NCI-H2196 (cell line): ENCODE data around the gene POMT1.
"Not testable (repeated sequence)": the region's sequence is repeated elsewhere in the genome, so short reads cannot be mapped to it uniquely, and the experiment has no call there.

Experiments
- DNase-seq: peaks from one replicate; lab custom pipeline; 2025; ENCODE audit not compliant: unreplicated experiment; lab: John Stamatoyannopoulos, UW

Gene POMT1

DNA sequence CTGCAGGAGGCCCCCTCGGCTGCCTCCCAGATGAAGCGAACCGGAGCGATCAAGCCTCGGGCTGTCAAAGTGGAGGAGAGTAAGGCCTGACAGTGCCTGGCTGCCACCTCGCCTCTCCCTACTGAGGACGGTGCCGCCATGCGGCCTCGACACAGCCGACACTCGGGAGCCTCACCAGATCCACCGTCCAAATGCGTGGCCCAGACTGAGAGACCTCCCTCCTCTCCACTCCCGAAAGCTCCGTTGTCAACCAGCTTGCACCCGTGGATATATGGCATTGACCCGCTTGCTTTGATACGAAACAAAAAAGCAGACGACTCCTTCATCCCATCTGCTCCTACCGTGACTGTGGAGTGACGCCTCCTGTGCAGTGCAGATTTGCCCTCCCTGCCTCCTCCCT lies 6.9 kb upstream of the POMT1 start:
- no peak for DNase-seq

- DNase-seq: no peak
Measured at GRCh38 chr9:131496844-131497405, 5.8 kb upstream of the POMT1 start.

- no peak for DNase-seq
Measured at GRCh38 chr9:131499254-131499767, 3.4 kb upstream of the POMT1 start.

- DNase-seq: no peak
Measured at GRCh38 chr9:131500377-131500776, 2.3 kb upstream of the POMT1 start.

GRCh38 chr9:131500939-131501541 lies 1.7 kb upstream of the POMT1 start:
- no peak for DNase-seq

DNA sequence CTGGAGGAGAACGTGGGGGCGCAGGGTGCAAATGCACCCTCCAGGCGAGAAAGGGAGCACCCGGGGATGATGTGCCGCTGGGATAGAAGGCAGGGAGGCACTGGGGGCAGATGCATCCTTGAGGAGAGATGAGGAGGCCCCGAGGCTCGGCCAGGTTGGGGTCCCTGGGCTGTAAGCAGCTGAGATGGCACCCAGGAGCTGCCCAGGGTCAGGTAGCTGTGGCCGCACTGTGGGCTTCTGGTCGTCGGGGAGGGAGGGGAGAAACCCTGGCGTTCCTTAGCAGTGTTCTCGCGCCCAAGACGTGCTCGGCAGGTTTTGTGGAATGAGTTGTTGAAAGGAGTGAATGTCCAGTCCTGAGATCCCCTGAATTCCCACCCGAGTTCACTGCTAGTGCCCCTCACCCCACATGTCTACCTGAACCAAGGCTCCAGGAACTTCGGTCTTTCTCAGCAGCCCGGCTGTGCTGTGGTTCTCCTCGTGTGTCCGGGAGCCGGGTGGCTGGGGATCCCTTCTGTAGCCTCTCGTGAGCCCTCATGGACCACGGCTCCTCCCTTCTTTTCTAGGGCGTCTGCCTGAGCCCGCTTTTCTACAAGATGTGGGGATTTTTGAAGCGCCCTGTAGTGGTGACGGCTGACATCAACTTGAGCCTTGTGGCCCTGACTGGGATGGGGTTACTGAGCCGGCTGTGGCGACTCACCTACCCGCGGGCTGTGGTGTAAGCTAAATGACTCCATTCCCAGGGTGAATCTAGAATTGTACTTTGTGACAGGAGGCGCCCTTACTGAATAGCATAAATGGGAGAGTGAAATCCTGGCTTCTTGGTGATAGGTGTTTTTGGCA lies 1.1 kb downstream of the POMT1 start:
- DNase-seq: no peak

GRCh38 chr9:131505012-131505411 lies 2.3 kb downstream of the POMT1 start:
- DNase-seq: no peak

DNA sequence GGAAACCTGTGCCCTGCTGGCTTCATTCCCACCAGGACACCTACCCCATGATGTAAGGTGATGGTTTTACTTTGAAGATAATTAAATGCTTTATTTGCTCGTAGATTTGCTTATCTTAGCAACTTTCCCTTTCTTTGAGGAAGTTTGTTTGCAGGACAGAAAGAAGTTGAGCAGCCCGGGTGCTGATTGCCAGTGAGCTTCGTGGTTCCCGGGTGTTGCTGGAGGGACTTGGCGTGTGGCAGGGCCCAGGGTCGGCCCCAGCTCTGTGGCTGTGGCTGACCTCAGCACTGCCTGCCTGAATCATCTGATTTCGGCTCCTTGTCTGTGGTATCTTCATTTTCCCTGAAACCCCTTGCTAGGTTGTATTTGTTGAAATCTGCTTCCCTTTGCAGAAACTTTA lies 8.7 kb downstream of the POMT1 start:
- no peak for DNase-seq

DNA sequence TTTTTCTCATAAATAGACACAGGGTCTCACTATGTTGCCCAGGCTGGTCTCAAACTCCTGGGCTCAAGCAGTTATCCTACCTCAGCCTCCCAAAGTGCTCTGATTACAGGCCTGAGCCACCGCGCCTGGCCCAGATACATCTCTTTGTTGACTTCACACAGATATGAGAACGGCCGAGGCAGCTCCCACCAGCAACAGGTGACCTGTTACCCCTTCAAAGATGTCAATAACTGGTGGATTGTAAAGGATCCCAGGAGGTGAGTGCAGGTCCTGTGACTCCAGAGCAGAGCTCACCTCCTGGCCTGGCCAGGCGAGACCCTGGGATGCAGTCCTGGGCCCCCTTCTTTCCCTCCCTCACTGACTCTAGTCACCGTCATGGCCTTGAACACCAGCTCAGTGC lies 9.2 kb downstream of the POMT1 start:
- DNase-seq: no peak

DNA sequence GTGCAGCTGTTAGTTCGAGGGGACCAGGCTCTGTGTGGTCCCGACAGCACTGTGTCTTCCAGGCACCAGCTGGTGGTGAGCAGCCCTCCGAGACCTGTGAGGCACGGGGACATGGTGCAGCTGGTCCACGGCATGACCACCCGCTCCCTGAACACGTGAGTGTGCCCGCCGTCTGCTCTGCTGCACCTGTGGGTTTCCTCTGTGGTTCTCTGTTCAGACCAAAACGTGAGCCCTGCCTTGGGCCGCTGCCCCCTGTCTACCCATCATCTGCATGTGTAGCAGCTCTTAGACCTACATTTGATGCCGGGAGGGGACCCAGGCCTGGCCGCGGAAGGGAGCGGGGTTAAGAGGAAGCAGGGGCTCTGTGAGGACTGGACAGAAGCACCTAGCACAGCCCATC lies 10.5 kb downstream of the POMT1 start:
- DNase-seq: no peak

DNA sequence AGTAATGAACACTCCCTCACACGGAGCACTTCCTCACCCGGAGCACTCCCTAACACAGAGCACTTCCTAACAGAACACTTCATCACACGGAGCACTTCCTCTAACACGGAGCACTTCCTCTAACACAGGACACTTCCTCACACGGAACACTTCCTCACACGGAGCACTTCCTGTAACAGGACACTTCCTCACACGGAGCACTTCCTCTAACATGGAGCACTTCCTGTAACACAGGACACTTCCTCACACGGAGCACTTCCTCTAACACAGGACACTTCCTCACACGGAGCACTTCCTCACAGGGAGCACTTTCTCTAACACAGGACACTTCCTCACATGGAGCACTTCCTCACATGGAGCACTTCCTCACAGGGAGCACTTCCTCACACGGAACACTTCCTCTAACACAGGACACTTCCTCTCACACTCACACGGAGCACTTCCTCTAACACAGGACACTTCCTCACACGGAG lies 12.9 kb downstream of the POMT1 start:
- not testable (repeated sequence) for DNase-seq

GRCh38 chr9:131516100-131516499 lies 13.4 kb downstream of the POMT1 start:
- no peak for DNase-seq

GRCh38 chr9:131516930-131517329 lies 14.2 kb downstream of the POMT1 start:
- DNase-seq: no peak

GRCh38 chr9:131517761-131518190 lies 15.1 kb downstream of the POMT1 start:
- DNase-seq: no peak

GRCh38 chr9:131518553-131518952 lies 15.8 kb downstream of the POMT1 start:
- DNase-seq: no peak

DNA sequence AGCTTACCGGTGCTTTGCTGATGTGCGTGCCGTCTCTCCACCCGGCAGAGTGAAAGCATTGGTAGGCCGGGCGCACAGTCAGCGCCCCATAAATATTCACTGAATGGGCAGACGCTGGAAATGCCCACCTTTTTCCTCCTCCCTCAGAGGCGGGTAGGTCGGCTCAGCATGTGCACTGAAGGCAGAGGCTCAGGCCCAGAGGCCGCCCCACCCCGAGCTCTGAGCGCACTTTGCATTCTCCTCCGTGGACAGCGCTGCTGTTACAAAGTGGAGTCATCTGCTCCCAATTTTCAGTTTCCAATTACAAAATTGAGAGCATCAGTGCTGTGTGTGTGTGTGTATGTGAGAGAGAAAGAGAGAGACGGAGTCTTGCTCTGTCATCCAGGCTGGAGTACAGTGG lies 17.8 kb downstream of the POMT1 start:
- DNase-seq: no peak

- DNase-seq: no peak
Measured at GRCh38 chr9:131521203-131521602, 18.5 kb downstream of the POMT1 start.

DNA sequence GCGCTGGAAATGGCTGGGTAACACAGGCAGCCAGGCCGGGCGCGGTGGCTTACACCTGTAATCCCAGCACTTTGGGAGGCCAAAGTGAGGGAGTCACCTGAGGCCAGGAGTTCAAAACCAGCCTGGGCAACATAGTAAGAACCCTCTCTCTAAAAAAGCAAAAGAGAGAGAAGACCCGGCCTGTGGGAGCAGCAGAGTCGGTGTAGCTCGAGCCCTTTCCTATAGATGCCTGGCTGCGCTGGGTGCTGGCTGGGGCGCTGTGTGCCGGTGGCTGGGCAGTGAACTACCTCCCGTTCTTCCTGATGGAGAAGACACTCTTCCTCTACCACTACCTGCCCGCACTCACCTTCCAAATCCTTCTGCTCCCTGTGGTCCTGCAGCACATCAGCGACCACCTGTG lies 19.1 kb downstream of the POMT1 start:
- DNase-seq: no peak

- no peak for DNase-seq
Measured at GRCh38 chr9:131522257-131523085, 19.8 kb downstream of the POMT1 start.

- DNase-seq: no peak
Measured at GRCh38 chr9:131523086-131523388, 20.3 kb downstream of the POMT1 start.
